Mucosa of stomach (tissue), 1 donor: ENCODE data around the gene ERBIN.

ENCODE experiments used
- H3K27me3 ChIP-seq: one replicate; pipeline ENCODE4 v1.7.0; 2013; ENCODE audit warnings: mild to moderate bottlenecking, low read length; ENCODE audit not compliant: control insufficient read depth, insufficient read depth
- H3K36me3 ChIP-seq: one replicate; pipeline ENCODE4 v1.7.0; 2013; ENCODE audit warnings: low read length; ENCODE audit not compliant: control insufficient read depth, insufficient read depth
- H3K4me1 ChIP-seq: one replicate; pipeline ENCODE4 v1.7.0; 2013; ENCODE audit warnings: mild to moderate bottlenecking, low read length; ENCODE audit not compliant: control insufficient read depth, insufficient read depth
- H3K4me3 ChIP-seq: one replicate; pipeline ENCODE4 v1.7.0; 2013; ENCODE audit warnings: low read length
- H3K9ac ChIP-seq: one replicate; pipeline ENCODE4 v1.7.0; 2013; ENCODE audit warnings: mild to moderate bottlenecking, low read length, moderate library complexity
- H3K9me3 ChIP-seq: one replicate; pipeline ENCODE4 v1.7.0; 2013; ENCODE audit warnings: mild to moderate bottlenecking, low read length, moderate library complexity; ENCODE audit not compliant: control insufficient read depth
- donor health status: Pancreatic carcinoma.

The ERBIN gene

GRCh38 chr5:65924366-65925043 is 1.9 kb upstream of the ERBIN start:
- Histone ChIP-seq H3K36me3 (no peaks in the 10 kb centered on the region), H3K4me1 (peaks cover 3% of the 10 kb centered on the region), H3K27me3 (no peaks in the 10 kb centered on the region), H3K9me3 (no peaks in the 10 kb centered on the region), H3K9ac (peak overlapping the region; percentile 84), H3K4me3 (peak overlapping the region; percentile 26)

GRCh38 chr5:65925044-65925600 is 1.3 kb upstream of the ERBIN start:
- no peaks in the 10 kb centered on the region for H3K27me3 ChIP-seq
- peak overlapping the region; percentile 84 for H3K9ac ChIP-seq
- no peaks in the 10 kb centered on the region for H3K9me3 ChIP-seq
- no peaks in the 10 kb centered on the region for H3K36me3 ChIP-seq
- peak overlapping the region; percentile 26 for H3K4me3 ChIP-seq
- peaks cover 3% of the 10 kb centered on the region for H3K4me1 ChIP-seq

GRCh38 chr5:65925601-65926275 is 637 bp upstream of the ERBIN start:
- peaks cover 1% of the 10 kb centered on the region for H3K4me1 ChIP-seq
- H3K36me3 ChIP-seq: no peaks in the 10 kb centered on the region
- H3K27me3 ChIP-seq: no peaks in the 10 kb centered on the region
- H3K9me3 ChIP-seq: no peaks in the 10 kb centered on the region
- peak overlapping the region; percentile 89 for H3K4me3 ChIP-seq
- H3K9ac ChIP-seq: peak overlapping the region; percentile 98

GRCh38 chr5:65926893-65927292 is 518 bp downstream of the ERBIN start:
- no peaks in the 10 kb centered on the region for H3K9me3 ChIP-seq
- peaks cover 6% of the 10 kb centered on the region for H3K4me1 ChIP-seq
- peak overlapping the region; percentile 98 for H3K9ac ChIP-seq
- H3K36me3 ChIP-seq: no peaks in the 10 kb centered on the region
- peak overlapping the region; percentile 89 for H3K4me3 ChIP-seq
- H3K27me3 ChIP-seq: no peaks in the 10 kb centered on the region

- Histone ChIP-seq H3K9ac (peak overlapping the region; percentile 98), H3K4me3 (peak overlapping the region; percentile 89), H3K27me3 (no peaks in the 10 kb centered on the region), H3K9me3 (no peaks in the 10 kb centered on the region), H3K36me3 (no peaks in the 10 kb centered on the region), H3K4me1 (peaks cover 6% of the 10 kb centered on the region)
Measured at GRCh38 chr5:65927503-65928321, 1.3 kb downstream of the ERBIN start.

- Histone ChIP-seq H3K9me3 (no peaks in the 10 kb centered on the region), H3K4me1 (peaks cover 6% of the 10 kb centered on the region), H3K9ac (peak overlapping the region; percentile 98), H3K27me3 (no peaks in the 10 kb centered on the region), H3K4me3 (no peak overlapping the region), H3K36me3 (no peaks in the 10 kb centered on the region)
Measured at GRCh38 chr5:65928322-65928752, 2.0 kb downstream of the ERBIN start.

- Histone ChIP-seq H3K4me3 (no peak overlapping the region), H3K36me3 (no peaks in the 10 kb centered on the region), H3K9ac (peak overlapping the region; percentile 98), H3K4me1 (peaks cover 6% of the 10 kb centered on the region), H3K27me3 (no peaks in the 10 kb centered on the region), H3K9me3 (no peaks in the 10 kb centered on the region)
Measured at GRCh38 chr5:65928860-65929259, 2.5 kb downstream of the ERBIN start.

- no peak overlapping the region for H3K9ac ChIP-seq
- peaks cover 11% of the 10 kb centered on the region for H3K4me1 ChIP-seq
- no peak overlapping the region for H3K4me3 ChIP-seq
- no peaks in the 10 kb centered on the region for H3K27me3 ChIP-seq
- H3K36me3 ChIP-seq: no peaks in the 10 kb centered on the region
- no peaks in the 10 kb centered on the region for H3K9me3 ChIP-seq
Measured at GRCh38 chr5:65932676-65933075, 6.3 kb downstream of the ERBIN start.

GRCh38 chr5:65933295-65933694 is 6.9 kb downstream of the ERBIN start:
- H3K9me3 ChIP-seq: no peaks in the 10 kb centered on the region
- H3K4me3 ChIP-seq: no peak overlapping the region
- H3K4me1 ChIP-seq: peaks cover 11% of the 10 kb centered on the region
- H3K36me3 ChIP-seq: no peaks in the 10 kb centered on the region
- H3K9ac ChIP-seq: no peak overlapping the region
- H3K27me3 ChIP-seq: no peaks in the 10 kb centered on the region

GRCh38 chr5:65938256-65938655 is 11.9 kb downstream of the ERBIN start:
- Histone ChIP-seq H3K27me3 (no peaks in the 10 kb centered on the region), H3K36me3 (no peaks in the 10 kb centered on the region), H3K4me3 (no peak overlapping the region), H3K9me3 (no peaks in the 10 kb centered on the region), H3K4me1 (peaks cover 5% of the 10 kb centered on the region), H3K9ac (no peak overlapping the region)

- Histone ChIP-seq H3K36me3 (no peaks in the 10 kb centered on the region), H3K9ac (no peak overlapping the region), H3K4me1 (no peaks in the 10 kb centered on the region), H3K4me3 (no peak overlapping the region), H3K27me3 (no peaks in the 10 kb centered on the region), H3K9me3 (no peaks in the 10 kb centered on the region)
Measured at GRCh38 chr5:65943771-65944170, 17.4 kb downstream of the ERBIN start.
